ENCODE results near the gene FRG2.
"Not testable (repeated sequence)": the region's sequence is repeated elsewhere in the genome, so short reads cannot be mapped to it uniquely, and the experiment has no call there.

The FRG2 gene

GRCh38 chr4:190027156-190027555 is at the start of gene FRG2:
FRG2 (minus strand) TSS chr4:190027256; CDS start chr4:190027204, 52 bp downstream.
- not testable (repeated sequence) for DNase-seq (ENCODE audit: low read depth)

GRCh38 chr4:190068351-190068750 is 41.3 kb upstream of the FRG2 start:
- not testable (repeated sequence) for DNase-seq (ENCODE audit: low read depth)

GRCh38 chr4:190064805-190065204 is 37.7 kb upstream of the FRG2 start:
- not testable (repeated sequence) for DNase-seq (ENCODE audit: low read depth)

- not testable (repeated sequence) for DNase-seq (ENCODE audit: low read depth)
Measured at GRCh38 chr4:190064342-190064741, 37.3 kb upstream of the FRG2 start, which contains the start of gene DBET. DBET (plus strand) TSS chr4:190064502.

GRCh38 chr4:190058997-190059396 is 31.9 kb upstream of the FRG2 start:
- not testable (repeated sequence) for DNase-seq (ENCODE audit: low read depth)

GRCh38 chr4:190049378-190050239 is 22.6 kb upstream of the FRG2 start:
- not testable (repeated sequence) for DNase-seq (ENCODE audit: low read depth)

GRCh38 chr4:190047627-190048026 is 20.6 kb upstream of the FRG2 start:
- not testable (repeated sequence) for DNase-seq (ENCODE audit: low read depth)

GRCh38 chr4:190040873-190041272 is 13.8 kb upstream of the FRG2 start:
- DNase-seq (ENCODE audit: low read depth): not testable (repeated sequence)

- not testable (repeated sequence) for DNase-seq (ENCODE audit: low read depth)
Measured at GRCh38 chr4:190037704-190038388, 10.8 kb upstream of the FRG2 start.

GRCh38 chr4:190031264-190031663 is 4.2 kb upstream of the FRG2 start:
- DNase-seq (ENCODE audit: low read depth): not testable (repeated sequence)

GRCh38 chr4:190022614-190023281 is 4.3 kb downstream of the FRG2 start:
- not testable (repeated sequence) for DNase-seq (ENCODE audit: low read depth)

- not testable (repeated sequence) for DNase-seq (ENCODE audit: low read depth)
Measured at GRCh38 chr4:190021973-190022372, 5.1 kb downstream of the FRG2 start.

- no peak for DNase-seq (ENCODE audit: low read depth)
Measured at GRCh38 chr4:190020790-190021717, 6.0 kb downstream of the FRG2 start.

- not testable (repeated sequence) for DNase-seq (ENCODE audit: low read depth)
Measured at GRCh38 chr4:190019859-190020463, 7.1 kb downstream of the FRG2 start.

- no peak for DNase-seq (ENCODE audit: low read depth)
Measured at GRCh38 chr4:190019023-190019858, 7.8 kb downstream of the FRG2 start.

GRCh38 chr4:190018201-190018920 is 8.7 kb downstream of the FRG2 start:
- no peak for DNase-seq (ENCODE audit: low read depth)

- no peak for DNase-seq (ENCODE audit: low read depth)
Measured at GRCh38 chr4:190017357-190018200, 9.5 kb downstream of the FRG2 start.
